Measurements from ENCODE around the gene MYZAP.

DNA sequence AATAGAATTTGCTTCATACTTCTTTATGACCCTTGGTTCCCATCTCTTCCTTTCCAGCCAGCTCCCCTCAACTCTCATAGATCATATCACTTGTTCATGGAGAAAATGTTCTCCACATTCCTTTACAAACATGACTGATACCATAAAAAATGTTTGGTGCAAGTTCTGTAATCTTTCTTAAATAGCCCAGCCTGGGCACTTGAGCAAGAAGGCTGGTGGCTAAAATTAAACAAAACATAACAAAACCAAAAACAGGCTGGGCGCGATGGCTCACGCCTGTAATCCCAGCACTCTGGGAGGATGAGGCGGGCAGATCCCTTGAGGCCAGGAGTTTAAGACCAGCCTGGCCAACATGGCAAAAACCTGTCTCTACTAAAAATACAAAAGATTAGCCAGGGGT lies 105.9 kb downstream of the MYZAP start:
- TF ChIP-seq, protein P1, sequence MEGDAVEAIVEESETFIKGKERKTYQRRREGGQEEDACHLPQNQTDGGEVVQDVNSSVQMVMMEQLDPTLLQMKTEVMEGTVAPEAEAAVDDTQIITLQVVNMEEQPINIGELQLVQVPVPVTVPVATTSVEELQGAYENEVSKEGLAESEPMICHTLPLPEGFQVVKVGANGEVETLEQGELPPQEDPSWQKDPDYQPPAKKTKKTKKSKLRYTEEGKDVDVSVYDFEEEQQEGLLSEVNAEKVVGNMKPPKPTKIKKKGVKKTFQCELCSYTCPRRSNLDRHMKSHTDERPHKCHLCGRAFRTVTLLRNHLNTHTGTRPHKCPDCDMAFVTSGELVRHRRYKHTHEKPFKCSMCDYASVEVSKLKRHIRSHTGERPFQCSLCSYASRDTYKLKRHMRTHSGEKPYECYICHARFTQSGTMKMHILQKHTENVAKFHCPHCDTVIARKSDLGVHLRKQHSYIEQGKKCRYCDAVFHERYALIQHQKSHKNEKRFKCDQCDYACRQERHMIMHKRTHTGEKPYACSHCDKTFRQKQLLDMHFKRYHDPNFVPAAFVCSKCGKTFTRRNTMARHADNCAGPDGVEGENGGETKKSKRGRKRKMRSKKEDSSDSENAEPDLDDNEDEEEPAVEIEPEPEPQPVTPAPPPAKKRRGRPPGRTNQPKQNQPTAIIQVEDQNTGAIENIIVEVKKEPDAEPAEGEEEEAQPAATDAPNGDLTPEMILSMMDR (IDR thresholded peaks at IDR 0.05), result no peak
- TF ChIP-seq EZH2phosphoT487 (IDR thresholded peaks at IDR 0.05; ENCODE audit: borderline replicate concordance, low read depth), result no peak
- no peak for TF ChIP-seq POLR2AphosphoS5 (IDR thresholded peaks at IDR 0.05; ENCODE audit: low read depth, low read length)
- TF ChIP-seq, protein P2, sequence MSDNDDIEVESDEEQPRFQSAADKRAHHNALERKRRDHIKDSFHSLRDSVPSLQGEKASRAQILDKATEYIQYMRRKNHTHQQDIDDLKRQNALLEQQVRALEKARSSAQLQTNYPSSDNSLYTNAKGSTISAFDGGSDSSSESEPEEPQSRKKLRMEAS (IDR thresholded peaks at IDR 0.05; ENCODE audit: low read depth), result no peak
- TF ChIP-seq, protein P3, sequence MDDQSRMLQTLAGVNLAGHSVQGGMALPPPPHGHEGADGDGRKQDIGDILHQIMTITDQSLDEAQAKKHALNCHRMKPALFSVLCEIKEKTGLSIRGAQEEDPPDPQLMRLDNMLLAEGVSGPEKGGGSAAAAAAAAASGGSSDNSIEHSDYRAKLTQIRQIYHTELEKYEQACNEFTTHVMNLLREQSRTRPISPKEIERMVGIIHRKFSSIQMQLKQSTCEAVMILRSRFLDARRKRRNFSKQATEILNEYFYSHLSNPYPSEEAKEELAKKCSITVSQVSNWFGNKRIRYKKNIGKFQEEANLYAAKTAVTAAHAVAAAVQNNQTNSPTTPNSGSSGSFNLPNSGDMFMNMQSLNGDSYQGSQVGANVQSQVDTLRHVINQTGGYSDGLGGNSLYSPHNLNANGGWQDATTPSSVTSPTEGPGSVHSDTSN (IDR thresholded peaks at IDR 0.05), result no peak
- TF ChIP-seq, protein P4, sequence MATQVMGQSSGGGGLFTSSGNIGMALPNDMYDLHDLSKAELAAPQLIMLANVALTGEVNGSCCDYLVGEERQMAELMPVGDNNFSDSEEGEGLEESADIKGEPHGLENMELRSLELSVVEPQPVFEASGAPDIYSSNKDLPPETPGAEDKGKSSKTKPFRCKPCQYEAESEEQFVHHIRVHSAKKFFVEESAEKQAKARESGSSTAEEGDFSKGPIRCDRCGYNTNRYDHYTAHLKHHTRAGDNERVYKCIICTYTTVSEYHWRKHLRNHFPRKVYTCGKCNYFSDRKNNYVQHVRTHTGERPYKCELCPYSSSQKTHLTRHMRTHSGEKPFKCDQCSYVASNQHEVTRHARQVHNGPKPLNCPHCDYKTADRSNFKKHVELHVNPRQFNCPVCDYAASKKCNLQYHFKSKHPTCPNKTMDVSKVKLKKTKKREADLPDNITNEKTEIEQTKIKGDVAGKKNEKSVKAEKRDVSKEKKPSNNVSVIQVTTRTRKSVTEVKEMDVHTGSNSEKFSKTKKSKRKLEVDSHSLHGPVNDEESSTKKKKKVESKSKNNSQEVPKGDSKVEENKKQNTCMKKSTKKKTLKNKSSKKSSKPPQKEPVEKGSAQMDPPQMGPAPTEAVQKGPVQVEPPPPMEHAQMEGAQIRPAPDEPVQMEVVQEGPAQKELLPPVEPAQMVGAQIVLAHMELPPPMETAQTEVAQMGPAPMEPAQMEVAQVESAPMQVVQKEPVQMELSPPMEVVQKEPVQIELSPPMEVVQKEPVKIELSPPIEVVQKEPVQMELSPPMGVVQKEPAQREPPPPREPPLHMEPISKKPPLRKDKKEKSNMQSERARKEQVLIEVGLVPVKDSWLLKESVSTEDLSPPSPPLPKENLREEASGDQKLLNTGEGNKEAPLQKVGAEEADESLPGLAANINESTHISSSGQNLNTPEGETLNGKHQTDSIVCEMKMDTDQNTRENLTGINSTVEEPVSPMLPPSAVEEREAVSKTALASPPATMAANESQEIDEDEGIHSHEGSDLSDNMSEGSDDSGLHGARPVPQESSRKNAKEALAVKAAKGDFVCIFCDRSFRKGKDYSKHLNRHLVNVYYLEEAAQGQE (IDR thresholded peaks at IDR 0.05; ENCODE audit: low read depth, low read length), result no peak
- TF ChIP-seq SMC3 (IDR thresholded peaks at IDR 0.05; ENCODE audit: low read depth, low read length), result no peak
- no peak for TF ChIP-seq NRF1 (IDR thresholded peaks at IDR 0.05; ENCODE audit: low read depth, low read length)
- no peak for TF ChIP-seq FOSL2 (IDR thresholded peaks at IDR 0.05; ENCODE audit: borderline replicate concordance, low read depth)
- no peak for TF ChIP-seq TAF1 (IDR thresholded peaks at IDR 0.05; ENCODE audit: borderline replicate concordance, low read depth, low read length)
- no peak for TF ChIP-seq JUND (IDR thresholded peaks at IDR 0.05)

Measured in SK-N-SH (cell line).